HUES64 (cell line): ENCODE data around the gene DPH1.
A peak's percentile ranks its signal among the peaks of the same experiment; 100 is the strongest.

ENCODE experiments used
- H3K27ac ChIP-seq: 2 replicates; pipeline ENCODE4 v1.7.0; 2013; ENCODE audit warnings: low read depth, low read length, inconsistent platforms
- H3K27me3 ChIP-seq: 2 replicates; pipeline ENCODE4 v1.6.1; 2013; ENCODE audit warnings: mild to moderate bottlenecking, low read length; ENCODE audit not compliant: insufficient read depth
- H3K36me3 ChIP-seq: 2 replicates; pipeline ENCODE4 v1.6.1; 2013; ENCODE audit warnings: mild to moderate bottlenecking, low read length; ENCODE audit not compliant: insufficient read depth
- H3K4me1 ChIP-seq: 2 replicates; pipeline ENCODE4 v1.6.1; 2013; ENCODE audit warnings: mild to moderate bottlenecking, low read length, moderate library complexity; ENCODE audit not compliant: insufficient read depth
- H3K4me3 ChIP-seq: 2 replicates; pipeline ENCODE4 v1.5.1; 2013; ENCODE audit warnings: mild to moderate bottlenecking, low read length, moderate library complexity
- H3K9ac ChIP-seq: 2 replicates; pipeline ENCODE4 v1.6.1; 2013; ENCODE audit warnings: mild to moderate bottlenecking, low read depth, low read length
- H3K9me3 ChIP-seq: 2 replicates; pipeline ENCODE4 v1.6.1; 2013; ENCODE audit warnings: low read depth, low read length; ENCODE audit not compliant: insufficient read depth
- WGBS: fragments of 150-250, 120-280 bp; methylation state at CpG from one replicate; pipeline ENCODE4 v1.1.7; 2013; ENCODE audit warnings: missing lambda C conversion rate; 5-methylcytosine and 5-hydroxymethylcytosine counted together

DPH1 gene

GRCh38 chr17:2020721-2021120, 9.2 kb upstream of the DPH1 start:
- Histone ChIP-seq H3K4me1 (peaks cover 12% of the 10 kb centered on the region), H3K27me3 (peaks cover 87% of the 10 kb centered on the region), H3K27ac (no peak overlapping the region), H3K4me3 (no peak overlapping the region), H3K9ac (no peak overlapping the region), H3K36me3 (no peaks in the 10 kb centered on the region), H3K9me3 (no peaks in the 10 kb centered on the region)
- 66% methylated on average over 8 of the region's 8 CpGs for WGBS

GRCh38 chr17:2022647-2023240, 7.2 kb upstream of the DPH1 start:
- no peak overlapping the region for H3K4me3 ChIP-seq
- H3K27me3 ChIP-seq, result peaks cover 98% of the 10 kb centered on the region

GRCh38 chr17:2023256-2023655, 6.7 kb upstream of the DPH1 start:
- 37% methylated on average over 16 of the region's 16 CpGs for WGBS
- Histone ChIP-seq H3K27me3 (peaks cover 98% of the 10 kb centered on the region), H3K36me3 (no peaks in the 10 kb centered on the region), H3K4me3 (no peak overlapping the region), H3K9ac (no peak overlapping the region), H3K4me1 (peaks cover 12% of the 10 kb centered on the region), H3K27ac (no peak overlapping the region), H3K9me3 (no peaks in the 10 kb centered on the region)

More at GRCh38 chr17:2022647-2023240, 7.2 kb upstream of the DPH1 start:
- H3K4me1 ChIP-seq, result peaks cover 12% of the 10 kb centered on the region
- H3K9me3 ChIP-seq, result no peaks in the 10 kb centered on the region
- H3K36me3 ChIP-seq, result no peaks in the 10 kb centered on the region
- 84% methylated on average over 15 of the region's 15 CpGs for WGBS
- no peak overlapping the region for H3K27ac ChIP-seq
- H3K9ac ChIP-seq, result no peak overlapping the region

GRCh38 chr17:2023692-2024571, 6.0 kb upstream of the DPH1 start:
- Histone ChIP-seq H3K9me3 (no peaks in the 10 kb centered on the region), H3K27me3 (peaks cover 98% of the 10 kb centered on the region), H3K4me1 (peaks cover 12% of the 10 kb centered on the region), H3K27ac (no peak overlapping the region), H3K9ac (no peak overlapping the region), H3K4me3 (peak overlapping the region; percentile 49), H3K36me3 (no peaks in the 10 kb centered on the region)
- WGBS, result 2% methylated on average over 84 of the region's 85 CpGs

- Histone ChIP-seq H3K9me3 (no peaks in the 10 kb centered on the region), H3K27ac (no peak overlapping the region), H3K36me3 (no peaks in the 10 kb centered on the region), H3K9ac (no peak overlapping the region; the same call in 1 of the 2 replicates), H3K27me3 (peaks cover 98% of the 10 kb centered on the region), H3K4me3 (peak overlapping the region; percentile 49), H3K4me1 (peaks cover 16% of the 10 kb centered on the region)
- WGBS, result 1% methylated on average over 73 of the region's 73 CpGs
Measured at GRCh38 chr17:2024572-2025219, 5.3 kb upstream of the DPH1 start.

- Histone ChIP-seq H3K9ac (no peak within 1 kb of the TSS; the same call in 1 of the 2 replicates), H3K4me1 (peaks cover 16% of the 10 kb centered on the region), H3K36me3 (no peaks in the 10 kb centered on the region), H3K9me3 (no peaks in the 10 kb centered on the region), H3K27me3 (peaks cover 95% of the 10 kb centered on the region), H3K27ac (no peak within 1 kb of the TSS), H3K4me3 (peak within 1 kb of the TSS; percentile 49)
- WGBS, result under 1% methylated on average over 47 of the region's 47 CpGs
Measured at GRCh38 chr17:2025220-2025621, 4.7 kb upstream of the DPH1 start, which contains the start of gene RTN4RL1. Gene RTN4RL1, minus strand, starts transcription at chr17:2025334. Its CDS starts 469 bp downstream, at chr17:2024865.

GRCh38 chr17:2025622-2026309, 4.2 kb upstream of the DPH1 start:
- Histone ChIP-seq H3K27ac (no peak overlapping the region), H3K4me1 (peaks cover 18% of the 10 kb centered on the region), H3K9me3 (no peaks in the 10 kb centered on the region), H3K9ac (no peak overlapping the region), H3K4me3 (peak overlapping the region; percentile 49), H3K27me3 (peaks cover 89% of the 10 kb centered on the region), H3K36me3 (no peaks in the 10 kb centered on the region)
- 3% methylated on average over 55 of the region's 55 CpGs for WGBS

- 86% methylated on average over 10 of the region's 11 CpGs for WGBS
- Histone ChIP-seq H3K27ac (no peak overlapping the region), H3K27me3 (peaks cover 72% of the 10 kb centered on the region)
Measured at GRCh38 chr17:2027528-2028233, 2.3 kb upstream of the DPH1 start.

GRCh38 chr17:2028234-2028614, 1.7 kb upstream of the DPH1 start:
- 85% methylated on average over 5 of the region's 5 CpGs for WGBS
- H3K9ac ChIP-seq, result no peak overlapping the region
- no peak overlapping the region for H3K27ac ChIP-seq
- H3K36me3 ChIP-seq, result no peaks in the 10 kb centered on the region
- H3K4me3 ChIP-seq, result no peak overlapping the region
- peaks cover 66% of the 10 kb centered on the region for H3K27me3 ChIP-seq
- no peaks in the 10 kb centered on the region for H3K9me3 ChIP-seq
- H3K4me1 ChIP-seq, result peaks cover 18% of the 10 kb centered on the region

More at GRCh38 chr17:2027528-2028233, 2.3 kb upstream of the DPH1 start:
- no peak overlapping the region for H3K9ac ChIP-seq
- H3K9me3 ChIP-seq, result no peaks in the 10 kb centered on the region
- no peaks in the 10 kb centered on the region for H3K36me3 ChIP-seq
- H3K4me1 ChIP-seq, result peaks cover 21% of the 10 kb centered on the region
- no peak overlapping the region for H3K4me3 ChIP-seq

GRCh38 chr17:2028737-2029136, 1.2 kb upstream of the DPH1 start:
- H3K27ac ChIP-seq, result no peak overlapping the region
- peaks cover 16% of the 10 kb centered on the region for H3K4me1 ChIP-seq
- H3K27me3 ChIP-seq, result peaks cover 61% of the 10 kb centered on the region
- H3K36me3 ChIP-seq, result no peaks in the 10 kb centered on the region
- H3K9me3 ChIP-seq, result no peaks in the 10 kb centered on the region
- 58% methylated on average over 6 of the region's 6 CpGs for WGBS
- H3K9ac ChIP-seq, result no peak overlapping the region
- no peak overlapping the region for H3K4me3 ChIP-seq
